Left lung (tissue), 10 donors: ENCODE measurements around the gene PRODH. TPM values are rescaled to one million over a fixed set of nuclear protein-coding genes. Genes with fewer than 3 reads are reported as not detected.
"Not testable (repeated sequence)": the region's sequence is repeated elsewhere in the genome, so short reads cannot be mapped to it uniquely, and the experiment has no call there.

Source experiments
- ATAC-seq: fragments of 200-7000 bp; cut with Tn5 transposase; one replicate; pipeline ENCODE4 v1.9.1; 2020; ENCODE audit warnings: moderate library complexity
- DNase-seq, 4 donors: peaks; one replicate each; pipeline ENCODE4 v3.0.0-alpha.2; 2013 to 2020
- H3K27ac ChIP-seq, 2 donors: fragments of 200-600 bp; sonication (generic) in 1 of 2; one replicate each; pipeline versions ENCODE4 v1.5.0 to v1.8.0; 2020 to 2021
- H3K27me3 ChIP-seq, 2 donors: fragments of 200-600 bp; sonication (generic) in 1 of 2; one replicate each; pipeline versions ENCODE4 v1.5.0 to v1.8.0; 2020 to 2021
- H3K36me3 ChIP-seq, 2 donors: fragments of 200-600 bp; sonication (generic) in 1 of 2; one replicate each; pipeline versions ENCODE4 v1.5.0 to v1.8.0; 2020 to 2021
- H3K4me1 ChIP-seq, 2 donors: fragments of 200-600 bp; one replicate each; pipeline ENCODE4 v1.8.0; 2021
- H3K4me3 ChIP-seq, 2 donors: fragments of 200-600 bp; sonication (generic) in 1 of 2; one replicate each; pipeline versions ENCODE4 v1.5.0 to v1.8.0; 2020 to 2021; ENCODE audit warnings: mild to moderate bottlenecking in 1 of 2
- H3K9me3 ChIP-seq, 2 donors: fragments of 200-600 bp; sonication (generic) in 1 of 2; one replicate each; pipeline versions ENCODE4 v1.5.0 to v1.8.0; 2020 to 2021
- intact Hi-C, 2 donors: fragments of 100-400 bp; cut with DNase I; formaldehyde crosslinking; loops; one replicate each; pipeline versions ENCODE4 v1.11.2 to v1.14.2; 2022
- polyA plus RNA-seq, 6 donors: library from polyadenylated mRNA; unstranded; fragments of 120-200 nt; gene quantifications; one replicate each; pipeline ENCODE4 v1.2.1, GENCODE V29; 2013; ENCODE audit not compliant: insufficient read length in 6 of 6
- total RNA-seq, 2 donors: library from RNA; stranded (reverse); fragmentation: NEBNext Ultra II Directional; extraction: Animal tissue kit (Norgen Biotek cat#: 25700); gene quantifications; one replicate each; pipeline ENCODE4 v1.2.1, GENCODE V29; 2021
- TF ChIP-seq, protein P1 (sequence below), 2 donors: fragments of 200-600 bp; sonication (generic) in 1 of 2; IDR thresholded peaks; one replicate each; pipeline versions ENCODE4 v1.5.0 to v1.8.0; 2021; ENCODE audit warnings: antibody characterized with exemption in 2 of 2
- donor health status: DM: no; HTN: yes; CAD: no.
- donor health status: DM: no; HTN: no; CAD: no.

PRODH gene
- total and polyA plus RNA-seq, 8 donors, result 17.2 to 77.9 (median 46.5) TPM

DNA sequence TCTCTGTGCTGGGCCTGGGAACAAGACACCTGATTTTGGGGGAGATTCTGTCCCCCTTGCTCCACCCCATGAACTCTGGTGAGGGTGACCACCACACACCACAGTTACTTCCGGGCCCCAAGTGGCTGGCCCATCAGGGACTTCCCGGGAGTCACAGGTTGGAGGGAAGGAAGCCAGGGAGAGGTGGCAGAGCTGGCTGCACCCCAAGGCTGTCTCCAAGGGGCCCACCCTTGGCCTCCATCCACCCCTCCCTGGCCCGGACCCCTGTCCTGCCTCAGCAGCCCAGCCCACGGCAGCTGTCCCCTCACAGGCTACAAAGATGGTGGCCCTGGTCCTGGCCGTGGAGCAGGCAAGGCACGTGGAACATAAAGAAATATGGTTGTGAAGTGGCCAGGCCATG, 23.2 kb upstream of the PRODH start:
- intact Hi-C loops, ATAC-seq, H3K9me3 ChIP-seq, H3K4me1 ChIP-seq, H3K4me3 ChIP-seq, H3K27ac ChIP-seq, H3K36me3 ChIP-seq: not testable (repeated sequence)
- peaks cover 0 to 16% of the 10 kb centered on the region in 2 donors for H3K27me3 ChIP-seq
- peak in 2 of 4 donors; percentile 25 to 38 for DNase-seq

DNA sequence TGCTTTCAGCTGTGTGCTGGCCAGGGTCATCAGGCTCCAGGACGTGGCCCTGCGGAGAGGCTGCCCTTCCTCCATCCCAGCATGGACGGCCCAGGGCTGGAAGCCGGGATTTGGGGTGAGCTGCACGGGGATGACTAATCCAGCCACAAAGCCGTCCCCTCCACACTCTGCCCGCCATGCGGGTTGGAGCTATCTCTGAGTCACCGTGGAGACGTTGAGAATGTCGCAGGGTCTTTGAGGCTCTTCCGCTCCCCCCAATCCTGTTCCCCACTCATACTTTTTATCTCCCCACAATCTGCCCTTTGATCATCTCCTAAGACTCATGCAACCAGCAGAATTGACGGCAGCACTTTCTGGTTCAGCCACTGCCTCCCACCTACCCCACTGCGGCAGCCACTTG, 22.6 kb upstream of the PRODH start:
- intact Hi-C loops, ATAC-seq: not testable (repeated sequence)

DNA sequence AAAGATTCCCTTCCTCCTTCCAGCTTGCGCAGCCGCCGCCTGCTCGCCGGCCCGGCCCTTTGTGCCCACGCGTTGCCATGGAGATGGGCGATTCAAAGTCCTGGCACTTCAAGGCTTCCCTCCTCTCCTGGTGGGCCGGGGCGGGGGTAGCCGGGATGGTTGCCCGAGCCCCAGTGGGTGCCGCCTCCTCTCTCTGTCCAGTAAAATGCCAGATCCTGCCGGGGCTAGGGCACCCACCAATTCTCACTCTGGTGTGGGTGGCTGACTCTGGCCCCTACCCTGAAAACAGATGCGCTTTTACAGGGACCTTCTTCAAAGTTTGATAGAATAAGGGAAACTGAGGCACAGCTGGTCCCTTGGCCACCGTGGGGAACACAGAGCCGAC, 22.2 kb upstream of the PRODH start:
- H3K4me1 ChIP-seq, ATAC-seq, H3K4me3 ChIP-seq, intact Hi-C loops, H3K36me3 ChIP-seq, H3K9me3 ChIP-seq, H3K27ac ChIP-seq: not testable (repeated sequence)
- peaks cover 0 to 17% of the 10 kb centered on the region in 2 donors for H3K27me3 ChIP-seq
- DNase-seq, result peak in 1 of 4 donors; percentile 10

More for the DNA sequence above, 22.6 kb upstream of the PRODH start:
- H3K9me3 ChIP-seq, H3K4me3 ChIP-seq, H3K36me3 ChIP-seq, H3K27ac ChIP-seq, H3K4me1 ChIP-seq: not testable (repeated sequence)
- H3K27me3 ChIP-seq, result peaks cover 0 to 16% of the 10 kb centered on the region in 2 donors
- peak in 2 of 4 donors; percentile 11 to 34 for DNase-seq

DNA sequence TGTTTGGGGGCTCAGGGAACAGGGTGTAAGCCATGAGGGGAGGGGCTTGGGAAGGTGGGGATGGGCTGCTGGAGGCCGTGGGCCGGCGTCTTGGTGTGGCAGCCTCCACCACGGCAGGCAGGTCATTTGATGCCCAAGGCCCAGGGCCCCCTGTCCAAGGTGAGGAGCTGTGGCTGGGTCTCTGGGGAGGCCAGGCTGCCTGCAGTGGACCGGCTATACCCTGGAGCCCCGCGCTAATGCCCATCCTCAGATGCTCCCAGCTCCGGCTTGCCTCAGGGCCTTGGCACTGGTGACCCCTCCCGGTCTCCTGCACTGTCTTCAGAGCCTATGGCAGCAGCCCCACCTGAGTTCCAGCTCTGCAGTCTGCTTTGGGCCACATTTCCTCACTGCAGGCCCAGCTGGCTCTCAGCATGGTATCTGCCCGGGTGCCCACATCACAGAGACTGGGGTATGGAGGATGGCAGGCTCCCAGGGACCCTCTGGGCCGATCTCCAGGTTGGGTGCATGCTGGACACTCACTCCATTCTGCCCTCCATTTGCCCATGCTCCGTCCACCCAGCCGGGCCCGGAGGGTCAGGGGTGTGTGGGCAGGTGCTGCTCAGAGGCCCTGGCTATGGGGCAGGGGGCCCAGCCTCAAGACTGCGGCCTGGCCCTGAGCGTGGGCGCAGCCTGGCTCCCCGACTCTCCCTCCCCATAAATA, 21.7 kb upstream of the PRODH start:
- H3K27ac ChIP-seq, H3K36me3 ChIP-seq, H3K4me1 ChIP-seq, H3K4me3 ChIP-seq, intact Hi-C loops, ATAC-seq, H3K9me3 ChIP-seq: not testable (repeated sequence)
- peak in 2 of 4 donors; percentile 24 to 34 for DNase-seq
- H3K27me3 ChIP-seq, result peaks cover 0 to 20% of the 10 kb centered on the region in 2 donors

DNA sequence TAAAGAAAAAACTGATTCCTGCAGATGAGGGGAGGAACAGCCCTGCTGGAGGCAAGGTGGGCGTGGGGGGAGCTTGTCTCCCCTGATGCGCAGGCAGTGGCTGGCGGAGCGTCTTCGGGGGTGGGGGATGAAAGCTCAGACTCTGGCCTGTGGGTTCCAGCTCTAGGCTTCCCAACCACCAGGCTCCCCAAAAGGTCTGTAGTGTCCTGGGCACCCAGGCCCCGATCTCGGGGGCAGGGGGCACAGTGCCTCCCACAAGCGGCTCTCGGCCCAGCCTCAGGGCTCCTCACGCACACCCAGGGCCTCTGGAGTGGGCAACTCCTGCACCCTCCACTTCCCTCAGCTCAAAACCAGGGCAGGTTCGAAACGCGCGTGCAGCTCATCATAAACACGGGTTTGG, 20.9 kb upstream of the PRODH start:
- H3K4me1 ChIP-seq, ATAC-seq, H3K9me3 ChIP-seq, H3K36me3 ChIP-seq, intact Hi-C loops, H3K27ac ChIP-seq, H3K4me3 ChIP-seq: not testable (repeated sequence)
- peak in 2 of 4 donors; percentile 26 to 44 for DNase-seq
- peaks cover 0 to 20% of the 10 kb centered on the region in 2 donors for H3K27me3 ChIP-seq

DNA sequence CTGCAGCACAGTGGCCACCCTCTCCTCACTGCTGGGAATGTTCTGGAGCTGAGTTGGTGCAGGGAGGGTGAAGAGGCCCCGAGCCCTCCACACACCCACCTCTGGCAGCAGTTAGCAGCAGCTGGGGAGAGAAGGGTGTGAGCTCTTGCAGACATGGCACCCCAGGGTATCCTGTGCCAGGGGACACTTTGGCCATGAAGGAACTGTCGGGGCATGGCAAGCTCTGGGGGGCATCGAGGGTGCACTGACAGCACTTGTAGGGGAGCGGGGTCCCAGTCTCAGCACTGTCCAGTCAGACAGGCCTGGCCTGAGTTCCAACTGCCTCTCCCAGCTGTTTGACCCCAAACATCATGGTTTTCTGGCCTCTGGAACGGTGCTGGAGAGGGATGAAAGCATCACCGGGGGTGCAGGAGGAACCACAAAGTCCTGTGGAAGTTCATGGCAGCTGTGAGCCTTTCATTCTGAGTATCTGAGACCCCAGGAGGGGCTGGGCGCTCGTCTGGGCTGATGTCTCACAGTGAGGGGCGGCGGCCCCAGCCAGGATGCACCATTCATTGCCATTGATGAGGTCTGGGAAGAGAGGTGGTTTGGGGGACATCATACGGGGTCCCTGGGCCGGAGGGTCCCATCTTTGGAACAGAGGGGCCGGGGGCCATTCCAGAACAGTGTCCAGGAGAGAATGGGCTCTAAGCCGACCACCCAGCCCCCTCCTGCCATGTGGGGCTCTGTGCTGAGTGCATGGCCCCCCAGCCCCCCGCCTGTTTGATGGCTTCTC, 20.2 kb upstream of the PRODH start:
- ATAC-seq, H3K36me3 ChIP-seq, intact Hi-C loops, H3K9me3 ChIP-seq, H3K27ac ChIP-seq, H3K4me1 ChIP-seq, H3K4me3 ChIP-seq: not testable (repeated sequence)
- peaks cover 0 to 21% of the 10 kb centered on the region in 2 donors for H3K27me3 ChIP-seq
- peak in 2 of 4 donors; percentile 26 to 44 for DNase-seq

DNA sequence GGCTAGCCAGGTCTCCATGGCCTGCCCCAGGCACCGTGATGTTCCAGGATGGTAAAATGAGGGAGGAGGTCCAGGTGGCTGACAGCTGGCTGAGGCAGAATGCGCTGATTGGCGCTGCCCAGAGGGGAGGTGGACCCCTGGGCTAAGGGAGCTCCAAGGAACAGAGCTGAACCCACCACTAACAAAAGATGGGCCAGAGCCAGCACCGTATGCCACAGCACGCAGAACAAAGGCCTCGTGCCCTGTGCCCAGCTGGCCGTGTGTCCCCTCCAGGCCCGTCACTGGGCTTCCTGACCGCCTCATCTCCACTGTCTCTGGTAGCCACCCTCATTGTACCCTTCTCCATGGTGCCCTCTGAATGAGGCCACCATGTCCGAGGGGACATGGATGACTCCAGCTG, 19.6 kb upstream of the PRODH start:
- no peak overlapping the region for H3K4me3 ChIP-seq
- peaks cover 0 to 25% of the 10 kb centered on the region in 2 donors for H3K27me3 ChIP-seq
- TF ChIP-seq, protein P1, sequence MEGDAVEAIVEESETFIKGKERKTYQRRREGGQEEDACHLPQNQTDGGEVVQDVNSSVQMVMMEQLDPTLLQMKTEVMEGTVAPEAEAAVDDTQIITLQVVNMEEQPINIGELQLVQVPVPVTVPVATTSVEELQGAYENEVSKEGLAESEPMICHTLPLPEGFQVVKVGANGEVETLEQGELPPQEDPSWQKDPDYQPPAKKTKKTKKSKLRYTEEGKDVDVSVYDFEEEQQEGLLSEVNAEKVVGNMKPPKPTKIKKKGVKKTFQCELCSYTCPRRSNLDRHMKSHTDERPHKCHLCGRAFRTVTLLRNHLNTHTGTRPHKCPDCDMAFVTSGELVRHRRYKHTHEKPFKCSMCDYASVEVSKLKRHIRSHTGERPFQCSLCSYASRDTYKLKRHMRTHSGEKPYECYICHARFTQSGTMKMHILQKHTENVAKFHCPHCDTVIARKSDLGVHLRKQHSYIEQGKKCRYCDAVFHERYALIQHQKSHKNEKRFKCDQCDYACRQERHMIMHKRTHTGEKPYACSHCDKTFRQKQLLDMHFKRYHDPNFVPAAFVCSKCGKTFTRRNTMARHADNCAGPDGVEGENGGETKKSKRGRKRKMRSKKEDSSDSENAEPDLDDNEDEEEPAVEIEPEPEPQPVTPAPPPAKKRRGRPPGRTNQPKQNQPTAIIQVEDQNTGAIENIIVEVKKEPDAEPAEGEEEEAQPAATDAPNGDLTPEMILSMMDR (IDR thresholded peaks at IDR 0.05), result no peak
- peak in 2 of 4 donors; percentile 29 to 53 for DNase-seq
- no peak overlapping the region for H3K27ac ChIP-seq
- no peaks in the 10 kb centered on the region for H3K36me3 ChIP-seq
- ATAC-seq, result no peak
- H3K9me3 ChIP-seq, result no peaks in the 10 kb centered on the region
- intact Hi-C loops, result no loop called here
- no peaks in the 10 kb centered on the region for H3K4me1 ChIP-seq

DNA sequence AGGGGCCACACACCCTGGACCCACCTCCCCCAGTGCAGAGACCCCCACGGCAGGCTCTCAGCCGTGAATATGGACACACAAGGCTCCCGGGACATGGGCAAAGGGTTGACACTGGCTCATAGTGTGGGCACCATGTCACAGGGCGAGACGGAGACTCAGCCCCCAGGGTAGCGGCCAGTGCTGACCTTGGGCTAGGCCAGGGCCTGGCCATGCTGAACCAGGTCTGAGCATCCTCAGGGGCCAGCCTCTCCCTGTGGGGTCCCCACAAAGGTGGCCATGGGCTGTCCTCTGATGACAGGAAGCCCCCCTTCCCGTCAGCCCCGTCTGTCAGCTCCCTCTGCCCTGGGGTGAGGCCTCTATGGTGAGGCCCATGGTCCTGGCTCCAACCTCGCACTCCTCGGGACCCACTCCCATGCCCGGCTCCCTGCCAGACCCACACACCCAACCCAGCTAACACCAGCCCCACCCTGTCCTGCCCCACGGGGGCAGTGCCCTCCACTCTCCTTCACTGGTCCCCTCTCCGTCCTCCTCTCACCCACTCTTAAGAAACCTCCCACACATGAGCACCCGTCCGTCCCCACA, 19.0 kb upstream of the PRODH start:
- intact Hi-C loops, result no loop called here
- Histone ChIP-seq H3K27me3 (peaks cover 0 to 25% of the 10 kb centered on the region in 2 donors), H3K4me3 (no peak overlapping the region), H3K36me3 (no peaks in the 10 kb centered on the region), H3K27ac (no peak overlapping the region), H3K9me3 (no peaks in the 10 kb centered on the region), H3K4me1 (no peaks in the 10 kb centered on the region)
- DNase-seq, result peak in 2 of 4 donors; percentile 19 to 61
- ATAC-seq, result no peak
- TF ChIP-seq, protein P1 (IDR thresholded peaks at IDR 0.05), result no peak
